Immature natural killer cell (primary cell): ENCODE data around the gene ATP13A5. TPM values are rescaled to one million over a fixed set of nuclear protein-coding genes. Genes with fewer than 3 reads are reported as not detected.

ENCODE experiments used
- DNase-seq, 3 donors: peaks; one replicate each; pipeline ENCODE4 v3.0.0; 2022; ENCODE audit warnings: mixed read lengths in 1 of 3
- H3K27ac Mint-ChIP-seq, 6 donors: one replicate each; pipeline ENCODE4 v1.8.0; 2020; ENCODE audit warnings: mixed read lengths in 6 of 6, mild to moderate bottlenecking in 5 of 6, inconsistent platforms in 4 of 6, moderate library complexity in 3 of 6
- H3K27me3 Mint-ChIP-seq, 3 donors: one replicate each; pipeline ENCODE4 v1.8.0; 2020 to 2021; ENCODE audit warnings: low read depth in 3 of 3, mild to moderate bottlenecking in 3 of 3, mixed read lengths in 3 of 3, moderate library complexity in 3 of 3, inconsistent platforms in 1 of 3
- H3K36me3 Mint-ChIP-seq, 3 donors: one replicate each; pipeline ENCODE4 v1.8.0; 2020; ENCODE audit warnings: mixed read lengths in 3 of 3, inconsistent platforms in 2 of 3, mild to moderate bottlenecking in 2 of 3
- H3K4me1 Mint-ChIP-seq, 2 donors: one replicate each; pipeline ENCODE4 v1.8.0; 2020; ENCODE audit warnings: inconsistent platforms in 2 of 2, mild to moderate bottlenecking in 2 of 2, mixed read lengths in 2 of 2, moderate library complexity in 1 of 2
- H3K4me3 Mint-ChIP-seq, 5 donors: one replicate each; pipeline ENCODE4 v1.8.0; 2020; ENCODE audit warnings: mild to moderate bottlenecking in 5 of 5, mixed read lengths in 5 of 5, inconsistent platforms in 3 of 5, moderate library complexity in 3 of 5
- H3K9me3 Mint-ChIP-seq, 6 donors: one replicate each; pipeline ENCODE4 v1.8.0; 2020; ENCODE audit warnings: mild to moderate bottlenecking in 6 of 6, mixed read lengths in 6 of 6, inconsistent platforms in 4 of 6, moderate library complexity in 3 of 6
- polyA plus RNA-seq, 3 donors: library from polyadenylated mRNA; unstranded; fragments of 300-500 nt; fragmentation: Illumina TruSeq; gene quantifications; one replicate each; pipeline ENCODE4 v1.2.3, GENCODE V29; 2021

Gene ATP13A5
- polyA plus RNA-seq, 3 donors from 2014 or later = not detected

DNA sequence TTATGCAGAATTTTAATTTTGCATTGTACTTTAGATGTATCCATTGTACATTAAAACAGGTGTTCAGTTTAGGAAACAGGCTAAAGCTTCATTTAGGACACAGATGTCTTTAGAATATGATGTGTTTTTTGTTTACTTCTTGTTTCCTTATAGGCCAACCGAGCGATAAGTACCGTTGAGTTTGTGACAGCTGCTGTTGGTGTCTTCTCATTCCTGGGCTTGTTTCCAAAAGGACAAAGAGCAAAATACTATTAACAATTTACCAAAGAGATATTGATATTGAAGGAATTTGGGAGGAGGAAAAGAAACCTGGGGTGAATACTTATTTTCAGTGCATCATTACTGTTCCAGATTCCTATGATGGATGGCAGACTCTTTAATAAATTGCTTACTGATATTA lies 108.1 kb downstream of the ATP13A5 start:
- peaks cover 0 to 2% (median 0%) of the 10 kb centered on the region in 3 donors for H3K27me3 Mint-ChIP-seq
- no peak overlapping the region for H3K27ac Mint-ChIP-seq
- H3K4me3 Mint-ChIP-seq = no peak overlapping the region
- no peaks in the 10 kb centered on the region for H3K36me3 Mint-ChIP-seq
- no peaks in the 10 kb centered on the region for H3K4me1 Mint-ChIP-seq
- no peak for DNase-seq
- peaks cover 0 to 12% (median 0%) of the 10 kb centered on the region in 6 donors for H3K9me3 Mint-ChIP-seq

DNA sequence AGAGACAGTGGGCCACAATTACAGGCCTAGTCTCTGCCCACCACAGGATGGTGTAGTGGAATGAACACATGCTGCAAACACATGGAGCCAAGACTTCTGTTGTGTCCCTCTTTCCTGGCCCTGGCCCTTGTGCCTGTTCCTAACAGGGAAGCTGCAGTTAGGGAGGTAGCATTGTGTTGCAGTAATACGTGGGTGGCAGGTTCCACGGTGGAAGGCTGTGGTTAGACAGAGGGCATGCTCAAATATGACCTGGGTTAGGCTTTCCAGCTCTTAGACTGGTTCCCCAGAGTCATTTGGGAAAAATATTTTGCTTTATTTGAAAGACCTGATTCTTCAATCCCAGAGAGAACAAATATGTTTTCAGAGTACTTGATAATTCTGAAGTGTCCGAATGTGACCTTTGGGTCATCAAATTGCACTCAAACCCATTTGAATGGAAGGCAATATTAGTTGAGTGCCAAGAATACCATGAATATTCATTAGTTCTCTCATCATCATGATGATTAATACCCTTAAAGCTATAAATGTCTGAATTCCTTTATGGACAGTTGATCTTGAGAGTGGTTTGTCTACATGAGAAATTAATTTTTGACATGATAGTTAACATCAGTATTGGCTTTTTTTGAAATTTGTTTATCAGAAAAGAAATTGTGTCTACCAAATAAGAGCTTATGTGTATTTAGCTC lies 109.1 kb downstream of the ATP13A5 start:
- Mint-ChIP-seq H3K27ac (no peak overlapping the region), H3K4me3 (no peak overlapping the region), H3K4me1 (no peaks in the 10 kb centered on the region), H3K9me3 (peaks cover 0 to 12% (median 0%) of the 10 kb centered on the region in 6 donors), H3K36me3 (no peaks in the 10 kb centered on the region), H3K27me3 (peaks cover 0 to 2% (median 0%) of the 10 kb centered on the region in 3 donors)
- DNase-seq = no peak

DNA sequence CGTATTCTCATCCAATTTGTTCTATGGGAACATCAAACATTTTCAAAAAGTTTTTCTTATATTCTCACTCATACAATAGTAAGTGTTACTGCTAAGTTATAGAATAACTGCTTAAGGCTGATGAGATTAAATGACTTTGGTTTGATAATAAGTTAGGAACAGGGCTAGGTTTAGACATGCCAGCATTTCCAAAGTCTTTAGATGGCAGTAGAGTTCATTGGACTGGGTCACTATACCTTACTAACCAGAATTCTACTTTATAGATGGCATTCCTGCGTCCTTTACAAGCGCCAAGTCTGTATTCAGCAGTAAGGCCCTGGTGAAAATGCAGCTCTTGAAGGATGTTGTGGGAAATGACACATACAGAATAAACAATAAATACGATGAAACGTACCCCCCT lies 115.8 kb downstream of the ATP13A5 start:
- Mint-ChIP-seq H3K27me3 (no peaks in the 10 kb centered on the region), H3K36me3 (no peaks in the 10 kb centered on the region), H3K4me3 (no peak overlapping the region), H3K4me1 (no peaks in the 10 kb centered on the region), H3K27ac (no peak overlapping the region), H3K9me3 (peaks cover 0 to 8% (median 0%) of the 10 kb centered on the region in 6 donors)
- no peak for DNase-seq

DNA sequence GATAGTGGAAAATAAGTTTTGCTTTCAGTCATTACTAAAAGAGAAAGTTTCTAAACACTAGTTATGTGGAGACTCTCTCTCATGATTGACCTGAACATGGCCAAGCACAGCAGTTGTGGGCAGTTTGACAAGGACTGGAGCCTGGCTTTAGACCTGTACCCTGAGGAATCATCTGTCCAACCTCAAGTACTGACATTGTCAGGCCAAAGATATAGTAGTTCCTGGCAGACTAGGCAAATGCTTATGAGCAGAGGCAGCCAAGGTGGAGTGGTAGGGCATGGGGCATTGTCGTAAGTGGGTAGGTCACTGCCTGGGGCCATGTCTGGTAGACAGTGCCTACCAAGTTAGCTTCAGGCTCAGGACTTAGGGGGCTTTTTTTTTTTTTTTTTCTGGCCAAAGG lies 116.6 kb downstream of the ATP13A5 start:
- no peaks in the 10 kb centered on the region for H3K27me3 Mint-ChIP-seq

DNA sequence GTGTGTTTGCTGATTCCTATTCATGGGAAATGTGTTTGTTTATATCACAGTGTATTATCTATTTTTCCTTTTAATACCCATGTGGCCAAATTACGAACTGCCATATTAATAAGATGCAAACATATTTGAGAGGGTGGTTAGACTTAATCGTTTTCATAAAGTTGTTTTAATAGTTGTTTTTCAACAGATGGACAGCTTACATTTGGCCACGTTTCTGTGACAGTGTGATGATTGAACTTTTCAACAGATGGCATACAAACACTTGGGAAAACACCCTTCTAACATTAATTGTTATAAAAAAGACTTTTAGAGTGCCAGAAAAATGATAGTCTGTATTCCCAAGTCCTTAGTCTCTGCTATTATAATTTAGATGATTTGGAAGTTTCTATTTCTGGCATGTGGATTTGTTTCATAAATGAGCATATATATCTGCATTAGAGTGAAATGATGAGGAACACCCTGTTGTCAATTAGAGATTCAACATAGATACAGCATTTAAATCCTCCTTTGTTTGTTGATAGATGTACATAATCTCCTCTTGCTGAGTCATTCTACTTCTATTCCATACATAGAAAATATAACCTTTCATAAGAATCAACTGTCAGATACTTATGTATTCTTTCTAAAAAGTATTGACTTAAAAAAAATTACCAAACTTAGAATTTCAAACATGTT lies 124.4 kb downstream of the ATP13A5 start:
- no peak overlapping the region for H3K4me3 Mint-ChIP-seq
- no peaks in the 10 kb centered on the region for H3K4me1 Mint-ChIP-seq
- peaks cover 0 to under 1% (median 0%) of the 10 kb centered on the region in 3 donors for H3K27me3 Mint-ChIP-seq
- H3K36me3 Mint-ChIP-seq = no peaks in the 10 kb centered on the region
- no peak for DNase-seq
- peaks cover 3 to 33% (median 19%) of the 10 kb centered on the region in 6 donors for H3K9me3 Mint-ChIP-seq
- no peak overlapping the region for H3K27ac Mint-ChIP-seq

More for the DNA sequence above, 116.6 kb downstream of the ATP13A5 start:
- Mint-ChIP-seq H3K4me1 (no peaks in the 10 kb centered on the region), H3K9me3 (peaks cover 0 to 7% (median 2%) of the 10 kb centered on the region in 6 donors), H3K4me3 (no peak overlapping the region), H3K27ac (no peak overlapping the region), H3K36me3 (no peaks in the 10 kb centered on the region)
- no peak for DNase-seq

DNA sequence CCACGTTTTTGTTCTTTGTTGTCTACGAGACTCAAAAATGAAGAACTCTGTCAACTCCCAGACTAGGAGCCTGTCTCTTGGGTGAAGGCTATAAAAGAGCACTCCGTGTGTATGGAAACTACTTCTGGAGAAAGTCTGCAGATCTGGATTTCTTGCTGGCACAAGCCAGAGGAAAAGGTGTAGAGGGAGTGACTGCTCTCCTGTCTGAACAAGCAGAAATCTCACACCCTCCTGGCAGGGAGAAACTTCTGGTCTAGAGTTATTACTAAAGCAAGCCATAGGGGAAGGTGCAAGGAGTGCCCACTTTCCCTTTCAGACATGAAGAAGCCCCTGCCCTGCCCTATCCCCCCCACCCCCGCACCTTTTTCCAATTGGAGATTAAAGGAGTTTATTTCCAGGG lies 128.1 kb downstream of the ATP13A5 start:
- Mint-ChIP-seq H3K4me1 (no peaks in the 10 kb centered on the region), H3K36me3 (no peaks in the 10 kb centered on the region), H3K27ac (no peak overlapping the region), H3K4me3 (no peak overlapping the region), H3K27me3 (peaks cover 0 to 1% (median 0%) of the 10 kb centered on the region in 3 donors), H3K9me3 (peaks cover 4 to 40% (median 30%) of the 10 kb centered on the region in 6 donors)
- no peak for DNase-seq

DNA sequence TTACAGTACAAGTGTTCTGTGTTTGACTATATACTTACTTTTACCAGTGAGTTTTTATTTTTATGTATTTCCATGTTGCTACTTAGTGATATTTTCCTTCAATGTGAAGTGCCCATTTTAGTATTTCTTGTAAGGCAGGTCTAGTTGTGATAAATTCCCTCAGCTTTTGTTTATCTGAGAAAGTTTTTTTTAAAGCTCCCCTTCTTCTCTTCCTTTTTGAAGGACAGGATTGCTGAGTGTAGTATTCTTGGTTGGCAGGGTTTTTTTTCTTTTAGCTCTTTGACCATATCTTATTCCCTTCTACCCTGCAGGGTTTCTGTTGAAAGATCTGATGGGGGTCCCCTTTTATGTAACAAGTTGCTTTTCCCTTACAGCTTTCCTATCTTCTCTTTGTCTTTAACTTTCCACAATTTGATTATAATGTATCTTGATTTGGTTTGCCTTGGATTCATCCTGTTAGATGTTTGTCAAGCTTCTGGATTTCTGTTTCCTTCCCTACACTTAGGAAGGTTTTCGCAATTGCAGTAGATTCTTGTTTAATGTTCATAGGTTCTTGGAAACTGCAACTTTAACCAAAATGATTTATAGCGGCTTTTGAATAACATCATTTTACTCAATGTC lies 129.6 kb downstream of the ATP13A5 start:
- Mint-ChIP-seq H3K4me1 (no peaks in the 10 kb centered on the region), H3K4me3 (no peak overlapping the region), H3K27me3 (peaks cover 0 to 1% (median 0%) of the 10 kb centered on the region in 3 donors), H3K9me3 (peaks cover 3 to 40% (median 29%) of the 10 kb centered on the region in 6 donors), H3K27ac (no peak overlapping the region), H3K36me3 (no peaks in the 10 kb centered on the region)
- no peak for DNase-seq

DNA sequence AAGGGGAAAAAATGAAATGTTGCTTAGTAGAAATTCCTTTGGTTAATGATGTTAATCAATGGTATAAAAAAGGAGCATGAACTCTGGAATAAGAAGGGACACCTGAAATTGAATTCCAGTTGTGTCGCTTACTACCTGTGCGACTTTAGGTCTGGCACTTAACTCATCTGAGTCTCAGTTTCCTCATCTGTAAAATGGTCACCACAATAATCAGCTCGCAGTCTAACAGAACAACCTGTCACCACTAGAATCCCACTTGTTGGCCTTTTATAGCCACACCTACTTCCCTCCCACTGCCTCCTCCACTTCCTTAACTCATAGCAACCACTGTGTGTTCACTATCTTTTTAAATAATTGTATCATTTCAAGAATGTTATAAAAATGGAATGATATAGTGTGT lies 135.0 kb downstream of the ATP13A5 start:
- Mint-ChIP-seq H3K27ac (no peak overlapping the region), H3K4me3 (no peak overlapping the region), H3K4me1 (peaks cover 0 to 2% of the 10 kb centered on the region in 2 donors), H3K36me3 (no peaks in the 10 kb centered on the region), H3K27me3 (peaks cover 5 to 13% (median 7%) of the 10 kb centered on the region in 3 donors), H3K9me3 (peaks cover 7 to 26% (median 11%) of the 10 kb centered on the region in 6 donors)
- DNase-seq = no peak

DNA sequence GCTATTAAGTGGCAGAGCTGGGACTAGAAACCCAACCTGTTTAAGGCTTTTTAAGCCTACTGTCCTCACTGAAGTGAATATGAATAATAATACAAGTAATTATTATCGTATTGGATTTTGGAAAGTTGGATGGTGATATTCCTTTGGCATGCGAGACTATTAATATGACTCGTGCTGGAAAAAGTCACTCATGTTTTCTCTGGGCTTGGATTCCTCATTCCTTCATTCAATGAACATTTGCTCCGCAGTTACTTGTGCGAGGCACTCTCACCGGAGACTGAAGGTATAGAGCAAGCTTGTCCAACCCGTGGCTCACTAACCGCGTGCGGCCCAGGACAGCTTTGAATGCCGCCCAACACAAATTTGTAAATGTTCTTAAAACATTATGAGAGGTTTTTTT lies 136.8 kb downstream of the ATP13A5 start:
- H3K27ac Mint-ChIP-seq = no peak overlapping the region
- no peaks in the 10 kb centered on the region for H3K36me3 Mint-ChIP-seq
- H3K9me3 Mint-ChIP-seq = peaks cover 0 to 16% (median 5%) of the 10 kb centered on the region in 6 donors
- no peak overlapping the region for H3K4me3 Mint-ChIP-seq
- peaks cover 0 to 2% of the 10 kb centered on the region in 2 donors for H3K4me1 Mint-ChIP-seq
- peaks cover 5 to 13% (median 7%) of the 10 kb centered on the region in 3 donors for H3K27me3 Mint-ChIP-seq
- no peak for DNase-seq

DNA sequence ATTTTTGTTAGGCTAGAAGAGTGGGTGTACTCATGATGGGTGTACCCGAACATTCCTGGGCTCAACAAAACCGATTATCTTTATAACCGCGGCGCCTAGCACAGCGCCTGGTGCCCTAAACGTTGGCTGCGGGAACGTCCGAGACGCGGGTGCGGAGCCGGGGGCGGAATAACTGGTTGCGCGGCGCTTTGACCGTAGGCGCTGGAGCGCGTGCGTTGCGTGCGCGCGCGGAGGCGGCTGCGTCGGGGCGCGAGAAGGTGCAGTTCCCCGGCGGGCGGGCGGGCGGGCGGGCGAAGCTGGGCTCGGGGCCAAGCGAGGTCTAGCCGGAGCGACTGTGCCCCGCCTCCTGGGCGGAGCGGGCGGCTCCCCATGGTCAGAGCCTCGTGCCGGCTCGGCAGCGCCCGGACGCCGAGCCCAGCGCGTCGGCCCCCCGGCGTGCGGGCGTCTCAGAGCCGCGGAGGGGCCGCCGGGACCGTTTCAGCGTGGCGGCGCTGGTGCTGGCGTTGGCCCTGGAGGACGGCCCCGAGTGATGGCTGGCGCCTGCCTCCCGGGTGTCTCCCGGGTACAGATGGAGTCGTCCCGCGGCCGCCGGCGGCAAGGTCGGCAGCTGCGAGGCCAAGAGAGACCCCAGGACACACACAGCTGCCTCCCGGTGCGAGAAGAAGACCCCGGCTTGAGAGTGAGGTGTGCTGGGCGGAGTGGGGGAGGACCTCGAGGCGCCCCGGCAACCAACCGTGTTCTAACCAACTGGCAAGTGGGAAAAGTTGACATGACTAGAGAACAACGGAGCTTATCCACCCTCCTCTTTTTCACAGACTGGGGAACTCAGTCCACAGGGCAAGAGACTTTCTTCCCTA lies 137.5 kb downstream of the ATP13A5 start, which contains the start of gene PLAAT1:
TSS of gene PLAAT1 (plus strand) at position 373 of the 857 bp plus-strand sequence. CDS start 14,429 bp downstream, outside the sequence.
- no peak for DNase-seq
- H3K9me3 Mint-ChIP-seq = peaks cover 0 to 16% (median 5%) of the 10 kb centered on the region in 6 donors
- no peaks in the 10 kb centered on the region for H3K36me3 Mint-ChIP-seq
- H3K4me1 Mint-ChIP-seq = peaks cover 0 to 2% of the 10 kb centered on the region in 2 donors
- no peak within 1 kb of the TSS for H3K4me3 Mint-ChIP-seq
- H3K27ac Mint-ChIP-seq = no peak within 1 kb of the TSS
- H3K27me3 Mint-ChIP-seq = peaks cover 5 to 13% (median 7%) of the 10 kb centered on the region in 3 donors

DNA sequence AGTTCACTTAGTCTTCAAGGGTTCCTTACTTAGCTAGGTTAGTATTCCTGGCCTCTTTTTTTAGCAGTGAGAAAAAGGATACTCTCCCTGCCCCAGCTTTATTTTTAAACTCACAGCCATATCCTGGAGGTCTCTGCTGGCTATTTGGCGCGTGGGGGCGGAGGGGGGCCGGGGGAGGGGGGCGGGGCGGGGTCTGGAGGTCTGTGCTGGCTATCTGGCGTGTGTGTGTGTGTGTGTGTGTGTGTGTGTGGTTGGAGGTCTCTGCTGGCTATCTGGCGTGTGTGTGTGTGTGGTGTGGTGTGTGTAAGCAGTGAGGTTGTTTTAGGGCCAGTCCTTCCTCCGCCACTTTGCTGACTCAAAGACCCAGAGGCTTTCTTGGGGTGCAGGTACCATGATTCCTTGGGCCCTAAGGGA lies 138.1 kb downstream of the ATP13A5 start:
- Mint-ChIP-seq H3K4me1 (peaks cover 0 to 2% of the 10 kb centered on the region in 2 donors), H3K36me3 (no peaks in the 10 kb centered on the region), H3K4me3 (no peak overlapping the region), H3K27me3 (peaks cover 5 to 13% (median 7%) of the 10 kb centered on the region in 3 donors), H3K27ac (no peak overlapping the region), H3K9me3 (peaks cover 0 to 16% (median 5%) of the 10 kb centered on the region in 6 donors)
- DNase-seq = no peak

DNA sequence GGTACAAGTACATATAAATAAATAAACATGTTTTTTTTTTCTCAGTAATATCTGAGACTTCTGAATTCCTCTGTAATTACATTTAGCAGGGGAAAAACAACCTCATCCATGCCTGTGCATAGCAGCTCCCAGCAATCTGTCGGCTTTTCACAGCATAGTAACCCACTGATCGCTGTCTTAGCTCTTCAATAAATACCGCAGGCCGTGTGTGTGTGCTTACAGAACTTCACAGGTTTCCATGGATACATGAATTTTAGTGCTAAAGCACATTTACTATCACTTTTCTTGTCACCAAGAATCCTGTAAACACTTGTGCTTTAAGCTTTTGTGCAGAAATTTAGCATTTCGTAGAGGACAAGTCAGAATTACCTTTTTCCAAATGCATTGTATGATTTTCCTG lies 141.5 kb downstream of the ATP13A5 start:
- Mint-ChIP-seq H3K4me3 (no peak overlapping the region), H3K9me3 (peaks cover 1 to 10% (median 4%) of the 10 kb centered on the region in 6 donors), H3K27me3 (peaks cover 2 to 8% (median 5%) of the 10 kb centered on the region in 3 donors), H3K4me1 (peaks cover 0 to 2% of the 10 kb centered on the region in 2 donors), H3K27ac (no peak overlapping the region), H3K36me3 (no peaks in the 10 kb centered on the region)
- no peak for DNase-seq

DNA sequence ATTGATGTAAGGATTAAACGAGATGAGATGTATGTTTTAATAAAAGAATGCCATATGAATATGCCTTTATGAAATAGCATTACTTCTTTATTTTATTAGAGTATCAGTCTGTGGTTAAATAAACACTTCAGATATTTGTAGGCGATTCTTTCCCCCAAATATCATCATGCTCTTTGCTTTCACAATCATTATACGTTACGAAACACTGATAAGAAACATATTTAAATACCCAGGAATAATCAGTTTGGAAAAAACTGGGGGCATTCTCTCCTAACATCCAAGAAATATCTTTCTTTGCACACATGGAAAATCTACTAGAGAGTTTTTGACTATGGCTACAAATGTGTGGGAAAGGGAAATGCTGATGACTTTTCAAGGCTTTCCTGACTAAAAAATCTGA lies 142.0 kb downstream of the ATP13A5 start:
- Mint-ChIP-seq H3K9me3 (peaks cover 0 to 7% (median 3%) of the 10 kb centered on the region in 6 donors), H3K27ac (no peak overlapping the region), H3K36me3 (no peaks in the 10 kb centered on the region), H3K4me1 (peaks cover 0 to 2% of the 10 kb centered on the region in 2 donors), H3K27me3 (peaks cover 2 to 6% (median 2%) of the 10 kb centered on the region in 3 donors), H3K4me3 (no peak overlapping the region)
- no peak for DNase-seq
